Activated CD4-positive, alpha-beta T cell treated with anti-CD3 and anti-CD28 coated beads for 4 hours (primary cell): ENCODE data around the gene CALHM6.
"Not testable (repeated sequence)": the region's sequence is repeated elsewhere in the genome, so short reads cannot be mapped to it uniquely, and the experiment has no call there.

Source experiments
- DNase-seq, 2 donors: peaks; one replicate each; pipeline ENCODE4 v3.0.0-alpha.2; 2020

CALHM6 gene

DNA sequence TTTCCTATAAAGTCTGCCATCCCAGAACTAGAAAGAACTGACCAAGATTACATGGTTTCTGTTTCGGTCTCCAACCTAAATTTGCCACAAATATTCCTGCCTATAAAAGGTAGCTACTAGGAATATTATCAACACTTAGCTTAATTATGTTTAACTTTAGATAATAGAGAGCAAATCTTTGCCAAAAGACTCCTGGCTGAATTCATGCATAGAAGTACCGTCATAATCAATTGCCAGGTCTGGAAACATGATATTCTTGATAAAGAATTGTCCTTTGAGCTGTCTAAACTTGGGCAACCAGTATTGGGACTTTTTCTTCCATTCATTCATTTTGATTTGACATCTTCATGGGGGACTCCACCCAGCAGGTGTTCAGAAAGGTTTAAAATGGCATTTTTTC lies 22.4 kb downstream of the CALHM6 start:
- no peak for DNase-seq

DNA sequence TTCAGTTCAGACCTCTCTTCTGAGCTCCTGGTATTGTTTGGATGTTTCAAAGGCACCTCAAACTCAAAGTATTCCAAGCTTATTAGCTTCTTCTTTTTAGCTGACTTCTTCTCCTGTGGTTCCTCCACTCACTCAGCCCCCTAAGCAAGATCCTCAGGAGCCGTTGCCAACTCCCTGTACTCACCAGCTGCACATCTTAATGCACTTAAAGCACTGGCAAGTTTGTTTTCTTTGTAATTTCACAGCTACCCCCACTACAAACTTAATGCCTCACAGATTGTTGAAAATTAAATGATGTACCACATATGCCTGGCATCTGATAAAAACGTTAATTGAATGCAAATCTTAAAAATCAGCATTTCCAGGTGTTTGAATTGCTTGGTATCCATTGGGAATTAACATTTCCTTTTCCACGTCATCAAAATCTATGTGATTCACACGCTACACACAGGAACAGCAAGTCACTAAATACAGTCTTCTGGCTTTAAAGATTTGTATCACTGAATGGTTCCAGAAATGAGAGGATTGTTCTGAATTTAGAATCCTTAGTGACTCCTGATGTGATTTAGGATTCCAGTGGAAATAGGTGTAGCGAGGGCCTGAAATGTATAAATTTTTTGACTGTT lies 24.5 kb downstream of the CALHM6 start:
- no peak for DNase-seq

DNA sequence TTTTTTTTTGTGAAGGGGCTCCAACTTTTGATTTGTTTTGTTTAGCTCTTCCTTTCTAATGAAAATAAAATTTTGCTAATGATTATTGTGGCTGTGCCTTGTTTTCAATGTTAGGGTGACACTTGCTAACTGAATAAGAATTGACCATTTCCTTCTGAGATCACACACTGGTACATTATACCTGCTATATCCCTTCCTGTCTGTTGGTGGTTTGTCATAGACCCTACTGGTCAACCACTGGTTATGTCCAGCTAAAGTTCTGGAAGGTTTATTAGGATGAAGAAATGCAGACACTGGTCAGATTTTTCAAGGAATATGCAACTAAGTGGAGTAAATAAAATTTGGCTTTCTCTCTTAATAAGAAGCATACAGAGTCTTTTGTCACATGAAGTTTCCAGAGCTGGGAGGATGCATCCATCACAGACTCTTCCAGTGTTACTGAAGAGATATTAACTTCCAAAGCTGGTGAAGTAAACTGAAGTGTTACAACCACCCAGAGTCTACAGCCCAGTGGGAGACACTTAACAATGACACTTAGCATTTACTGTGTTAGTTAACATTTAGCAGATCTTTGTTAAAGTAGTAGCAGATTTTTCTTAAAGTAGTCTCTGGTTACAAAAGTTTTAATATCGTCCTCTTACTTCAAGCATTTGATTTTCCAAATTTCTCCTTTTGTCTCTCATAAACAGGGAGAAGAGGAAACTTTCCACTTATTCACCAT lies 30.6 kb downstream of the CALHM6 start:
- DNase-seq, result no peak

DNA sequence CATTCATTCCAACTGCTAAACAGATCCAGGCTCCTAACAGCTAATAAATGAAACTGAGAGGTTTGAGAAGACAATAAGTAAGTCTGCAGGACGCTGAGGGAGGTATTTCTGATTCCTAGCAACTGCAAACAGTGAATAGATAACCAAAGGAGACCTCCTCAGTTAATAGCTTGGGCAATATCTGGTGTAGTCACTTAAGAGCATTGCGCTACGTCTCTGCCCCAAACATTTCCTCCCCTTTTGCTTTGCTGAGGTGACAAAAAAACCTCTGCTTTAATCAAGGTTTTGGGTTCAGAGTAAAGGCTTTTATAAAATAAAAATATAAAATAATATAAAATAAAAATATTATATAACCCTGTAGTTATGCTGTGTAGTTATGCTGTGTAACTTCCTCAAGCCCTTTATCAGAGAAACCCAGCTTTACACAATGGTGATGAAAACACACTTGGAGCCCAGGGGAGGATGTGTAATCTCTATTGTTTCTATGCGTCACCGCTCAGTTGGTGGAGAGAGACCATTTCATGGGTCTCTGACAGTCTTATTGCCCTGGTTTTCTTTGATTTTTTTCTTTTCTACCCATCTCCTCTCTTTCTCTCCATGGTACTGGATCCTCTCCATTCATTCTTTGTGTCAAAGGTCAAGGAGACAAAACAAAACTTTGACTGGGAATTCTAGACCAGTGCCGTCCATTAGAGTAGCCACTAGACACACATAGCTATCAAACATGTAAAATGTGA lies 31.3 kb downstream of the CALHM6 start:
- no peak for DNase-seq

DNA sequence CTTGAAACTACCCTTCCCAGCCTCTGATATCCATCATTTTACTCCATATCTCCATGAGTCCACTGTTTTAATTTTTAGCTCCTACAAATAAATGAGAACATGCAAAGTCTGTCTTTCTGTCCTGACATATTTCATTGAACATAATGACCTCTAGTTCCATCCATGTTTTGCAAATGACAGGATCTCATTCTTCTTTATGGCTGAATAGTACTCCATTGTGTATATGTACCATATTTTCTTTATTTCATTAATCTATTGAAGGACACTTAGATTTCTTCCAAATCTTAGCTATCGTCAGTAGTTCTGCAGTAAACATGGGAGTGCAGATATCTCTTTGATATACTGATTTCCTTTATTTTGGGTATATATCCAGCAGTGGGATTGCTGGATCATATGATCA lies 34.0 kb downstream of the CALHM6 start:
- DNase-seq, result not testable (repeated sequence)

DNA sequence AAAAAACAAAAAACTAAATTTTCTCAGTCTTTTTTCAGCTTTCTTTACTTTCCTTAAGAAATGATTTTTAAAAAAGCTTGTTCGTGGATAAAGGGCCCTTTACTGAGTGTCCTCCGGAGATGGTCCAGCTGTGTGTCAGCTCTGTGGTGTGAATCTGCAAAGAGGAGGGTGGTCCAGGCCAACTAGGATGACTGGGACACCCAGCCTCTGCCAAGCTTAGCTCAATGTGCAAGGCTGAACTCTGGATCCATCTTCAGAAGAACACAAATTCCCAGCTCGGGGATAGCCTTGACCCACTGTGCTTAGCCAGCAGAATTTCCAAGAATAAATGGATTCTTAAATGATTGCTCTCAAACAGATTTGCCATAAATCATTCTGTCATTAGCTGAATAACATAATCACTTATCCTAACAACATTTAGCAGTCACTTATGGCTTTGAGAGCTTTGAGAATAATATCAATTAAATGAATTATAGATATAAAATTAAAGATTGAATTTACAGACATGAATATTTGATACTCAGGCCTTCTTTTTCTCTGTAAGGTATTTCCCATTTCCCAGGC lies 36.0 kb downstream of the CALHM6 start:
- DNase-seq, result no peak

DNA sequence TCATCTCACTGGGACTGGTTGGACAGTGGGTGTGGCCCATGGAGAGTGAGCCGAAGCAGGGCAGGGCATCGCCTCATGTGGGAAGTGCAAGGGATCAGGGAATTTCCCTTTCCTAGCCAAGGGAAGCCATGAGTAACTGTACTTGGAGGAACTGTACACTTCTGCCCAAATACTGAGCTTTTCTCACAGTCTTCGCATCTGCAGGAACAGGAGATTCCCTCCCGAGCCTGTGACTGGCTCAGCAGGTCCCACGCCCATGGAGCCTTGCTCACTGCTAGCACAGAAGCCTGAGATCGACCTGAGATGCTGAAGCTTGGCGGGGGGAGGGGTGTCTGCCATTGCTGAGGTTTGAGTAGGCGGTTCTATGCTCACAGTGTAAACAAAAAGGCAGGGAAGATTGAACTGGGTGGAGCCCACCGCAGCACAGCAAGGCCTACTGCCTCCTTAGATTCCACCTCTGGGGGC lies 39.8 kb downstream of the CALHM6 start:
- DNase-seq, result no peak

DNA sequence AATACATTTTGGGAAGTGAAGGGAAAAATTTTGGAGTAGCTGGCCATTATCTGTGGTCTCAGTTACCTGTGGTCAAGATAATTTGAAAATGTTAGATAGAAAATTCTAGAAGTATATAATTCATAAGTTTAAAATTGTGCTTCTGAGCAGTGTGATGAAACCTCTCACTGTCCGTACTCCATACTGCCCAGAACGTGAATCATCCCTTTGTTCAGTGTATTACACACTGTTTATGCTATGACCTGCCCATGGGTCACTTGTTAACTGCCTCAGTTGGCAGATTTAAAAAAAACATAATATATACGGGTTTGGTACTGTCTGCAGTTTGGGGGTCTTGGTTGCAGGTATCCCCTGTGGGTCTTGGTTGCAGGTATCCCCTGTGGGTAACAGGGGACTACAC lies 46.1 kb downstream of the CALHM6 start:
- DNase-seq, result no peak

DNA sequence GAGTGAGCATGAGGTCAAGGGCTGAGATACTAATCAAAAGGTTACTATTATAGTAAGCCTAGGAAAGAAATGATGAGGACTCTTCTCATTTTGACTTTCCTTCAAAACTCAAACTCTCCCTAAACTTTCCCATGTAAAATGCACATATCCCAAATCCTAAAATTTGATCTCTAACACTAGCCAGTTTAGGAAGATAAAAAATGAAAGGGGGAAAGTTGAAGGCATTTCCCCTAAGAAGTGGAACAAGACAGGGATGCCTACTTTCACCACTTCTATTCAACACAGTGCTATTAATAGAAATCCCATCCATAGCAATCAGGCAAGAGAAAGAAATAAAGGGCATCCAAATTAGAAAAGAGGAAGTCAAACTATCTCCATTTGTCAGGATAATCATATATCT lies 47.4 kb downstream of the CALHM6 start:
- DNase-seq, result no peak

DNA sequence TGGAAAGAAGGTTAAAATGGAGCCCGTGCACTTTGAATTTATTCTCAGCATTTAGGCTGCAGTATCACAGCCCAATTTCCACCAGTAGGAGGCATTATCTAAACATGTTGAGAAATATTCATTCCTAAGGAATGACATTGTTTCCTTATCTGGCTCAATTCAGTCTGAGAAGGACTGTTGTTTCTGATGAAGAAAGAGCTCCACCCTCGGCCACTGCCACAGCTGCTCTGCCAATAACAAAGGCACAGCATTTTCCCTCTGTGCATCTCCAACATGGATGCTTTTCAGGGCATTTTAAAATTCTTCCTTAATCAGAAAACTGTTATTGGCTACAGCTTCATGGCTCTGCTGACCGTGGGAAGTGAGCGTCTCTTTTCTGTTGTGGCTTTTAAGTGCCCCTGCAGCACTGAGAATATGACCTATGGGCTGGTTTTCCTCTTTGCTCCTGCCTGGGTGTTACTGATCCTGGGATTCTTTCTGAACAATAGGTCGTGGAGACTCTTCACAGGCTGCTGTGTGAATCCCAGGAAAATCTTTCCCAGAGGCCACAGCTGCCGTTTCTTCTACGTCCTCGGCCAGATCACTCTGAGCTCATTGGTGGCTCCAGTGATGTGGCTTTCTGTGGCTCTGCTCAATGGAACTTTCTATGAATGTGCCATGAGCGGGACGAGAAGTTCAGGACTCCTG lies 50.4 kb downstream of the CALHM6 start, which contains the start of gene CALHM5:
Gene CALHM5 (plus strand): TSS at position 216 of the 687 bp plus-strand sequence. CDS start 58 bp downstream, at position 274.
- DNase-seq, result no peak

DNA sequence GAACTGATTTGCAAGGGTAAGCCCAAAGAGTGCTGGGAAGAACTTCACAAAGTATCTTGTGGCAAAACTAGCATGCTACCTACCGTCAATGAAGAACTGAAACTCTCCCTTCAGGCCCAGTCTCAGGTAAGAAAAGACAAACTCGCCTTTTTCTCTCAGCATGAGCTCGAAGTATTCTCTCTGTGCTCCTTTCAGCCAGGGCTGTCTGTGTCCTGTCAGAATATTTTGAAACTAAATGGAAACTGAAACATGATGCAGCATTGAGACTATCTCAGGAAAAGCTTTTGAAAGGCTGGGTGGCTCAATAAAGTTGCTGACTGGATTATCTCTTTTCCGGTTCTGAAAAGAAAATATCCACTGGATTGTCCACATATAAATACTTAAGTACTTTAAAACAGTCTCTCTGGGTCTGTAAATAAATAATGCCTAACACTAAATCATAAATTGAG lies 51.0 kb downstream of the CALHM6 start:
- no peak for DNase-seq

DNA sequence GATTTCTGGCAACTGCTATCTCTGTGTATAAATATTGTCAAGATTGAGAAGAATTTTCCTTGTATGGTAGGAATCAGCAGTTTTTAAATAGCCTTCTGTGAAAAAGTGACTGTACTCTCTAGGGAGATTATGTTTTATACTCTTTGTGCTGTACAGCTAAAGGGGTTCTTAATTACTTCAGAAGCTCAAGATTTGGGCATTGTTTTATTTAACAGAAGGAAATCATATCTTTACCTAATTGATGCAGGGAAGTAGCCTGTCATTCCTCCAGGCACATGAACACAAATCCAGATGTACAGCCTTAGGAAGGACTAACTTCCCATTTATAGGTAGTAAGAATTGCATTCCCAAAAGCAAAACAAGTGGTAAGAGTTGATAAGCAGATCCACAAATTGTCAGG lies 51.6 kb downstream of the CALHM6 start:
- no peak for DNase-seq
